Naive thymus-derived CD4-positive, alpha-beta T cell (primary cell): Measurements from ENCODE around the gene GNAT3. TPM values are rescaled to one million over a fixed set of nuclear protein-coding genes. Genes with fewer than 3 reads are reported as not detected.

Experiments used
- ATAC-seq: fragments of 150-1000 bp; cut with Tn5 transposase; 2 replicates; pipeline ENCODE4 v1.10.0; 2021; ENCODE audit warnings: mild to moderate bottlenecking, moderate library complexity
- CTCF ChIA-PET: fragments of 350-600 bp; sonication (Branson Sonifier 250); formaldehyde crosslinking; loops from one replicate; lab custom pipeline; 2021; ENCODE audit warnings: antibody characterized with exemption; lab: Charles Lee
- POLR2A ChIA-PET: fragments of 350-600 bp; sonication (Branson Sonifier 250); formaldehyde crosslinking; loops from one replicate; lab custom pipeline; 2021; ENCODE audit warnings: antibody characterized with exemption, inconsistent platforms; lab: Charles Lee
- DNase-seq, 9 donors: peaks; one replicate each; pipeline versions ENCODE4 v3.0.0 to v3.0.0-alpha.2; 2020 to 2022; ENCODE audit warnings: mixed read lengths in 1 of 9
- H3K27ac ChIP-seq: one replicate; pipeline ENCODE4 v1.7.0; 2013; ENCODE audit warnings: mild to moderate bottlenecking, low read depth, low read length, moderate library complexity
- H3K27me3 ChIP-seq, 2 donors: one replicate each; pipeline ENCODE4 v1.7.0; 2013; ENCODE audit warnings: low read length in 2 of 2, mild to moderate bottlenecking in 2 of 2, moderate library complexity in 2 of 2; ENCODE audit not compliant: control insufficient read depth in 2 of 2, insufficient read depth in 2 of 2
- H3K36me3 ChIP-seq, 3 experiments: 1 replicate in 2 of 3; 2 replicates in 1 of 3; pipeline ENCODE4 v1.7.0; 2013; ENCODE audit warnings: low read length in 3 of 3, mild to moderate bottlenecking in 3 of 3, moderate library complexity in 1 of 3; ENCODE audit not compliant: insufficient read depth in 3 of 3, control insufficient read depth in 2 of 3
- H3K4me1 ChIP-seq, 2 donors: one replicate each; pipeline ENCODE4 v1.7.0; 2013; ENCODE audit warnings: low read length in 2 of 2, mild to moderate bottlenecking in 2 of 2, moderate library complexity in 1 of 2; ENCODE audit not compliant: control insufficient read depth in 2 of 2, insufficient read depth in 2 of 2
- H3K4me3 ChIP-seq: 2 replicates; pipeline ENCODE4 v1.7.0; 2013; ENCODE audit warnings: mild to moderate bottlenecking, low read length
- H3K9me3 ChIP-seq, 3 experiments: 1 replicate in 2 of 3; 2 replicates in 1 of 3; pipeline ENCODE4 v1.7.0; 2013; ENCODE audit warnings: low read length in 3 of 3; ENCODE audit not compliant: control insufficient read depth in 2 of 3
- H3K27ac Mint-ChIP-seq, 9 donors: one replicate each; pipeline ENCODE4 v1.8.0; 2020 to 2022; ENCODE audit warnings: mixed read lengths in 9 of 9, mild to moderate bottlenecking in 8 of 9, moderate library complexity in 5 of 9, inconsistent platforms in 2 of 9
- H3K27me3 Mint-ChIP-seq, 5 donors: one replicate each; pipeline ENCODE4 v1.8.0; 2021 to 2022; ENCODE audit warnings: mixed read lengths in 5 of 5, mild to moderate bottlenecking in 1 of 5
- H3K36me3 Mint-ChIP-seq, 5 donors: one replicate each; pipeline ENCODE4 v1.8.0; 2020 to 2022; ENCODE audit warnings: mixed read lengths in 5 of 5, mild to moderate bottlenecking in 3 of 5, inconsistent platforms in 1 of 5
- H3K4me1 Mint-ChIP-seq, 7 donors: one replicate each; pipeline ENCODE4 v1.8.0; 2020 to 2022; ENCODE audit warnings: mixed read lengths in 7 of 7, mild to moderate bottlenecking in 3 of 7, inconsistent platforms in 1 of 7
- H3K4me3 Mint-ChIP-seq, 10 donors: one replicate each; pipeline ENCODE4 v1.8.0; 2020 to 2022; ENCODE audit warnings: mild to moderate bottlenecking in 10 of 10, mixed read lengths in 10 of 10, moderate library complexity in 6 of 10, inconsistent platforms in 2 of 10
- H3K9me3 Mint-ChIP-seq, 11 donors: one replicate each; pipeline ENCODE4 v1.8.0; 2020 to 2022; ENCODE audit warnings: mixed read lengths in 11 of 11, mild to moderate bottlenecking in 4 of 11, inconsistent platforms in 1 of 11, moderate library complexity in 1 of 11
- intact Hi-C, 2 donors: fragments of 100-400 bp; cut with micrococcal nuclease; formaldehyde crosslinking; loops; one replicate each; pipeline ENCODE4 v1.15.1; 2023
- polyA plus RNA-seq, 2 donors: library from polyadenylated mRNA; unstranded; fragments of 300-500 nt; fragmentation: Illumina TruSeq; gene quantifications; one replicate each; pipeline ENCODE4 v1.2.3, GENCODE V29; 2021
- total RNA-seq, 6 experiments: library from RNA in 5 of 6; stranded (reverse) in 5 of 6; gene quantifications; 1 replicate in 5 of 6; 2 replicates in 1 of 6; pipeline ENCODE4 v1.2.3 and lab custom pipeline; 2021 to 2026

Gene GNAT3
- total and polyA plus RNA-seq, 7 experiments from 2014 or later, result not detected

GRCh38 chr7:80459776-80460510 lies 51.9 kb downstream of the GNAT3 start:
- intact Hi-C loops, result loop anchor here in 1 of 2 donors (10.0 kb wide), 1 partner anchor 1165 kb away; no protein-coding TSS in a partner anchor
- peaks cover 0 to 8% (median 0%) of the 10 kb centered on the region in 5 donors for H3K27me3 Mint-ChIP-seq
- no peak overlapping the region for H3K27ac Mint-ChIP-seq
- Histone ChIP-seq H3K27ac (no peak overlapping the region), H3K27me3 (no peaks in the 10 kb centered on the region), H3K4me3 (no peak overlapping the region), H3K4me1 (no peaks in the 10 kb centered on the region), H3K36me3 (no peaks in the 10 kb centered on the region), H3K9me3 (no peaks in the 10 kb centered on the region)
- CTCF ChIA-PET, result no interaction called here
- POLR2A ChIA-PET, result no interaction called here
- ATAC-seq (no peak), DNase-seq (no peak)
- H3K4me3 Mint-ChIP-seq, result no peak overlapping the region
- H3K4me1 Mint-ChIP-seq, result peaks cover 0 to 3% (median 0%) of the 10 kb centered on the region in 7 donors
- H3K9me3 Mint-ChIP-seq, result peaks cover 0 to 6% (median 0%) of the 10 kb centered on the region in 11 donors
- H3K36me3 Mint-ChIP-seq, result no peaks in the 10 kb centered on the region

GRCh38 chr7:80458822-80459725 lies 52.8 kb downstream of the GNAT3 start:
- Histone ChIP-seq H3K36me3 (no peaks in the 10 kb centered on the region), H3K4me3 (no peak overlapping the region), H3K27ac (no peak overlapping the region), H3K27me3 (no peaks in the 10 kb centered on the region), H3K9me3 (no peaks in the 10 kb centered on the region), H3K4me1 (no peaks in the 10 kb centered on the region)
- ATAC-seq, result no peak
- intact Hi-C loops, result loop anchor here in 1 of 2 donors (10.0 kb wide), 1 partner anchor 1164 kb away; no protein-coding TSS in a partner anchor
- H3K4me1 Mint-ChIP-seq, result peaks cover 0 to 3% (median 0%) of the 10 kb centered on the region in 7 donors
- peaks cover 0 to 8% (median 0%) of the 10 kb centered on the region in 5 donors for H3K27me3 Mint-ChIP-seq
- ChIA-PET POLR2A (no interaction called here), CTCF (no interaction called here)
- H3K9me3 Mint-ChIP-seq, result peaks cover 0 to 6% (median 0%) of the 10 kb centered on the region in 11 donors
- no peak for DNase-seq
- no peak overlapping the region for H3K4me3 Mint-ChIP-seq
- H3K27ac Mint-ChIP-seq, result no peak overlapping the region
- H3K36me3 Mint-ChIP-seq, result no peaks in the 10 kb centered on the region

GRCh38 chr7:80453699-80454340 lies 58.0 kb downstream of the GNAT3 start:
- Histone ChIP-seq H3K27me3 (no peaks in the 10 kb centered on the region), H3K9me3 (no peaks in the 10 kb centered on the region), H3K4me3 (no peak overlapping the region), H3K36me3 (no peaks in the 10 kb centered on the region), H3K4me1 (no peaks in the 10 kb centered on the region), H3K27ac (no peak overlapping the region)
- ChIA-PET POLR2A (no interaction called here), CTCF (no interaction called here)
- H3K27me3 Mint-ChIP-seq, result no peaks in the 10 kb centered on the region
- peaks cover 0 to 2% (median 0%) of the 10 kb centered on the region in 11 donors for H3K9me3 Mint-ChIP-seq
- no peak overlapping the region for H3K27ac Mint-ChIP-seq
- no peaks in the 10 kb centered on the region for H3K4me1 Mint-ChIP-seq
- peak in 1 of 9 donors; percentile 4 for DNase-seq
- no peak overlapping the region for H3K4me3 Mint-ChIP-seq
- no peak for ATAC-seq
- intact Hi-C loops, result loop anchor here (1.0 to 10.0 kb wide), 4 partner anchors 319 to 1159 kb away; partner anchors contain the start of gene GNAI1 (in 1 of the 2)
- H3K36me3 Mint-ChIP-seq, result no peaks in the 10 kb centered on the region

- H3K9me3 ChIP-seq, result no peaks in the 10 kb centered on the region
- no peak overlapping the region for H3K27ac Mint-ChIP-seq
- no peaks in the 10 kb centered on the region for H3K4me1 ChIP-seq
- intact Hi-C loops, result loop anchor here in 1 of 2 donors (10.0 kb wide), 1 partner anchor 1156 kb away; no protein-coding TSS in a partner anchor
- H3K4me3 ChIP-seq, result no peak overlapping the region
- no peaks in the 10 kb centered on the region for H3K27me3 Mint-ChIP-seq
- no peaks in the 10 kb centered on the region for H3K36me3 Mint-ChIP-seq
- no peak overlapping the region for H3K4me3 Mint-ChIP-seq
- ATAC-seq (peak; percentile 48), DNase-seq (no peak)
- CTCF ChIA-PET, result no interaction called here
- no peaks in the 10 kb centered on the region for H3K36me3 ChIP-seq
- no peaks in the 10 kb centered on the region for H3K4me1 Mint-ChIP-seq
- POLR2A ChIA-PET, result no interaction called here
- H3K27me3 ChIP-seq, result no peaks in the 10 kb centered on the region
- peaks cover 0 to 4% (median 0%) of the 10 kb centered on the region in 11 donors for H3K9me3 Mint-ChIP-seq
- no peak overlapping the region for H3K27ac ChIP-seq
Measured at GRCh38 chr7:80450621-80451308, 61.1 kb downstream of the GNAT3 start.

GRCh38 chr7:80449836-80450235 lies 62.0 kb downstream of the GNAT3 start:
- ChIA-PET CTCF (no interaction called here), POLR2A (no interaction called here)
- peaks cover 0 to under 1% (median 0%) of the 10 kb centered on the region in 5 donors for H3K36me3 Mint-ChIP-seq
- no peak overlapping the region for H3K27ac Mint-ChIP-seq
- H3K4me3 ChIP-seq, result no peak overlapping the region
- H3K27me3 Mint-ChIP-seq, result peaks cover 0 to 1% (median 0%) of the 10 kb centered on the region in 5 donors
- intact Hi-C loops, result loop anchor here in 1 of 2 donors (10.0 kb wide), 1 partner anchor 1155 kb away; no protein-coding TSS in a partner anchor
- H3K36me3 ChIP-seq, result no peaks in the 10 kb centered on the region
- peaks cover 0 to 4% (median 0%) of the 10 kb centered on the region in 11 donors for H3K9me3 Mint-ChIP-seq
- no peaks in the 10 kb centered on the region for H3K27me3 ChIP-seq
- no peaks in the 10 kb centered on the region for H3K9me3 ChIP-seq
- DNase-seq (no peak), ATAC-seq (no peak)
- no peaks in the 10 kb centered on the region for H3K4me1 ChIP-seq
- H3K4me1 Mint-ChIP-seq, result no peaks in the 10 kb centered on the region
- no peak overlapping the region for H3K4me3 Mint-ChIP-seq
- no peak overlapping the region for H3K27ac ChIP-seq

DNA sequence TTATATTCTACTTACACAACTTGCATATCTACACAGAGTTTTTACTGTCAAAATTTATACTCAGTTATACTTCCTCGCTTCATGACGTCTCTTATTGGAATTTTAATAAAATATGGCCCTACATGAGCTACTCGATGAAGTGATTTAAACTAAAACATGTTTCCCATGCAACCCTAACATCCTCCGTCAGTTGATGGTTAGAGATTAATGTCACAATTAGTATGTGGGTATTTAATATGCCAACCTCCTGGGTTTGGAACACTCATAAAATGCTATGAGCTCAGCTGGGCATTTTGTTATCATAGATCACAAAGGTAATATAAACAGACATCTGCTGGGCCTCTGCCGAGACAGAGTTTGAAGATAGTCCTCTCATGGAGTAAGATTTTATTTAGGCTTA lies 66.5 kb downstream of the GNAT3 start:
- H3K36me3 ChIP-seq, result no peaks in the 10 kb centered on the region
- no peak for ATAC-seq
- peaks cover 0 to 3% (median 0%) of the 10 kb centered on the region in 5 donors for H3K36me3 Mint-ChIP-seq
- H3K27ac ChIP-seq, result no peak overlapping the region
- CTCF ChIA-PET, result no interaction called here
- no peak for DNase-seq
- H3K4me3 Mint-ChIP-seq, result no peak overlapping the region
- no peaks in the 10 kb centered on the region for H3K4me1 Mint-ChIP-seq
- no peaks in the 10 kb centered on the region for H3K9me3 ChIP-seq
- no peak overlapping the region for H3K4me3 ChIP-seq
- intact Hi-C loops, result no loop called here
- H3K27me3 ChIP-seq, result no peaks in the 10 kb centered on the region
- POLR2A ChIA-PET, result no interaction called here
- no peaks in the 10 kb centered on the region for H3K4me1 ChIP-seq
- peaks cover 0 to 4% (median 0%) of the 10 kb centered on the region in 11 donors for H3K9me3 Mint-ChIP-seq
- H3K27me3 Mint-ChIP-seq, result peaks cover 0 to 5% (median 0%) of the 10 kb centered on the region in 5 donors
- no peak overlapping the region for H3K27ac Mint-ChIP-seq
